ENCODE results near the gene LCAT. TPM values are rescaled to one million over a fixed set of nuclear protein-coding genes. Genes with fewer than 3 reads are reported as not detected.
A peak's percentile ranks its signal among the peaks of the same experiment; 100 is the strongest.

Gene LCAT
- total and polyA plus RNA-seq, 9 of the 15 experiments (the other 6 are each of a cell fraction or from before 2014, with no cell fraction given), result 0.46 to 21.0 (median 5.0) TPM

- TF ChIP-seq TFAP4 (CRISPR knock-in tag; IDR thresholded peaks at IDR 0.05; ENCODE audit: borderline replicate concordance) (peak; percentile 97), PRPF4 (IDR thresholded peaks at IDR 0.05; ENCODE audit: insufficient read depth, low read depth, low read length, poor library complexity, severe bottlenecking) (no peak), ARID1B (IDR thresholded peaks at IDR 0.05) (no peak; the same call in 1 of the 2 replicates), PYGO2 (tag; IDR thresholded peaks at IDR 0.05) (no peak), ETS1 (conservative IDR thresholded peaks at IDR 0.05; ENCODE audit: control insufficient read depth, low read depth, low read length) (peak; percentile 75; the same call in 1 of the 2 replicates), ARNT (IDR thresholded peaks at IDR 0.05) (no peak), NFRKB (IDR thresholded peaks at IDR 0.05; ENCODE audit: low read depth) (0 out of 2 replicates have a peak, but pooled peaks have one; percentile 76), ZBTB9 (CRISPR knock-in tag; IDR thresholded peaks at IDR 0.05) (peak; percentile 14; the same call in 1 of the 2 replicates), TEAD1 (CRISPR knock-in tag; IDR thresholded peaks at IDR 0.05) (peak in 1 of 2 experiments; percentile 58; a peak in 2 of 4 replicates), FOXK2 (conservative IDR thresholded peaks at IDR 0.05 in 1 of 2, IDR thresholded peaks at IDR 0.05 in 1 of 2; ENCODE audit: low read depth in 2 of 2) (peak in 1 of 2 experiments; percentile 59; a peak in 2 of 4 replicates), HNRNPLL (IDR thresholded peaks at IDR 0.05; ENCODE audit: low read depth, low read length, poor library complexity, severe bottlenecking) (peak; percentile 40), POU5F1 (IDR thresholded peaks at IDR 0.05; ENCODE audit: borderline replicate concordance, low read depth, low read length, partially characterized antibody) (no peak), ATF6 (CRISPR knock-in tag; IDR thresholded peaks at IDR 0.05) (peak; percentile 98), E2F6 (IDR thresholded peaks at IDR 0.05; ENCODE audit: borderline replicate concordance in 1 of 2, extremely low read depth in 1 of 2, insufficient read depth in 1 of 2, insufficient read length in 1 of 2, low read depth in 1 of 2, low read length in 1 of 2, poor library complexity in 1 of 2, severe bottlenecking in 1 of 2) (peak; percentile 60 to 80), ZNF436 (CRISPR knock-in tag; IDR thresholded peaks at IDR 0.05) (no peak), ZEB2 (IDR thresholded peaks at IDR 0.05) (peak; percentile 52), CTBP1 (IDR thresholded peaks at IDR 0.05; ENCODE audit: borderline replicate concordance) (peak; percentile 87), ATF7 (IDR thresholded peaks at IDR 0.05) (peak; percentile 75), ZNF23 (CRISPR knock-in tag; IDR thresholded peaks at IDR 0.05) (no peak)
These were observed 8.4 kb downstream of the LCAT start (continued) for GRCh38 chr16:67935402-67936123.
